GM18858 (cell line): ENCODE data around the gene CR1.
"Not testable (repeated sequence)": the region's sequence is repeated elsewhere in the genome, so short reads cannot be mapped to it uniquely, and the experiment has no call there.

Experiments
- ATAC-seq: cut with Tn5 transposase; IDR thresholded peaks from one replicate; pipeline ENCODE4 v1.9.1; 2021; ENCODE audit not compliant: unreplicated experiment

Gene CR1

DNA sequence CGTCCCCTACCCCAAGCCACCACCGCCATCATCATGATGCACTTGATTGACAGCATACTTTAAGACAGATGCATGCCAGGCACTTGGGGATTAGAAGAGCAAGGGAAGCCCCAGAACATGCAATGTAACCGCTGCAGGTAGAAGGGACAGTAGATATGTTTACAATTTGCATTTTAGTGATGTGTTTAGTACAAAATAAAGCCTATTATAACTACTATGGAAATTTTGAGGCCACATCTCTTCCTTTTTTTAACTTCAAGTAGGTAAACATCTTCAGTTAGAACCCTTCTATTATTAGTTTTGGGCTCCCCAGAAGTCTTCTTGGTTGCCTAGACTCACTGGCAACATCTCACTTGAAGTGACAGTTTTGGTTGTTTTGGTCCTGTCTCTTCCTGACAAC lies 174.2 kb downstream of the CR1 start:
- ATAC-seq: peak; percentile 54

DNA sequence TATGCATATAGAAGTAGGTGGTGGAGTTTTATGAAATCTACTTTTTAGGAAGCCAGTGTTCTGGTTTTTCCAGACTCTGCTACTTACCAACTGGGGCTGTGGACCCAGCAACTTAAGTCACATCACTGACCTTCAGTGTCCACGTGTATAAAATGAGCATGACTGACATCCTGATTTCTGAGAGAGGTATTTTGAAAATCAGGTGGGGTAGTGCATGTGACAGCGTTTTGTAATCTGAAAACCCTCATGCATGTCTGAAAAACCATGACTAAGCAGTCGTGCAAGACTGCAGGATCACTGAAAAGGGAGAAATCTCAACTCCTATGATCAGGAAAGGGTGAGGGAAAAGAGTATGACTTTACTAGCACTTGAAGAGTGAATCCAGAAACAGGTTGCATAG lies 175.0 kb downstream of the CR1 start:
- ATAC-seq: no peak

DNA sequence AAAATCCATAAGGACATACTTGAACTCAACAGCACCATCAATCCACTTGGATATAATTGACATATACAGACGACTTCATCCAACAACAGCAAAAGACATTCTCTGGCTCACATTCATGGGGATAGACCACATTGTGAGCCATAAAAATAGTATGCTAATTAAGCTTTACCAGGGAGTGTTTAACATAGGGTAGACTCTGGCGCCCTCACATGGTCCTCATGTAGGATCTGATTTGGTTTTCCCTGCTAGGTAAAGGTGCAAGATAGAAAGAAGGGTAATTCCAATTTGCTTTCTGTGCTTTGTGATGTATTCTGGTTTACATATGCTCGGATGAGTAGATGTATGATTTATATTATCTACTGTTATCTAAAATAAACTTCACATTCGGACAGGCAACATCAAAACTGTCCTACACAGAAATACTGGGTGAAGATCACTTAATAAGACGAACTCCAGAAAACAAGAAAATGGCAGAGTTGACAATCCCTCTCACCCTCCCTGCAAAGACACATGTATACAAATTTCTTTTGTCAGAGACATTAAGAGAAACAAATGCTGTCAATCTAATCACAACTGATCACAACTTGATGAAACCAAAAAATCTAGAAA lies 176.7 kb downstream of the CR1 start:
- ATAC-seq: no peak

DNA sequence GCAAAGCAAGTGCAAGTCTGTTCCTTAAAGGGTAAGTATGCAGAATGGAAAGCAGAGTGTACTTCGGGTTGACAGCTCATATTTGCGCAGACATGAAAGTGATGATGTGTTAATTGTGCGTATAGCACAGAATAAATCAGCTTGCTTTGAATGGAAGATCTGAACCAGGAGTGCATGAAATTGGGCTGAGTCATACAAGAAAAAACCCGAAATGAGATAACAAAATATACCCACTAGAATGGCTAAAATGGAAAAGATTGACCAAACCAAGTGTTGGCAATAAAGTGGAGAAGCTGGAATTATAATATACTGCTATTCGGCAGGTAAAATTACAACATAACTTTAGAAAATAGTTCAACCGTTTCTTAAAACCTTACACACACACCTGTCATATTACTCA lies 177.4 kb downstream of the CR1 start:
- ATAC-seq: no peak

DNA sequence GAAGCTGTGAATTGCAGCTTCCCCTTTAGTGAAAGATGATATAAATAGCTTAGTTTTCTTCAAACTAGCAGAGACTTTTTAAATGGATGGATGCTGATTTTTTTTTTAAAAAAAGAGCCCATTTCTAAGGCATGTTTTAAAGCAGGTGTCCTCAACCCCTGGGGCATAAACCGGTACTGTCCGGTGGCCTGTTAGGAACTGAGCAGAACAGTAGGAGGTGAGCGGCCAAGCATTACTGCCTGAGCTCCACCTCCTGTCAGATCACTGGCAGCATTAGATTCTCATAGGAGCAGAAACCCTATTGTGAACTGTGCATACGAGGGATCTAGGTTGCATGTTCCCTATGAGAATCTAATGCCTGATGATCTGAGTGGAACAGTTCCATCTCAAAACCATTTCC lies 180.2 kb downstream of the CR1 start:
- no peak for ATAC-seq

DNA sequence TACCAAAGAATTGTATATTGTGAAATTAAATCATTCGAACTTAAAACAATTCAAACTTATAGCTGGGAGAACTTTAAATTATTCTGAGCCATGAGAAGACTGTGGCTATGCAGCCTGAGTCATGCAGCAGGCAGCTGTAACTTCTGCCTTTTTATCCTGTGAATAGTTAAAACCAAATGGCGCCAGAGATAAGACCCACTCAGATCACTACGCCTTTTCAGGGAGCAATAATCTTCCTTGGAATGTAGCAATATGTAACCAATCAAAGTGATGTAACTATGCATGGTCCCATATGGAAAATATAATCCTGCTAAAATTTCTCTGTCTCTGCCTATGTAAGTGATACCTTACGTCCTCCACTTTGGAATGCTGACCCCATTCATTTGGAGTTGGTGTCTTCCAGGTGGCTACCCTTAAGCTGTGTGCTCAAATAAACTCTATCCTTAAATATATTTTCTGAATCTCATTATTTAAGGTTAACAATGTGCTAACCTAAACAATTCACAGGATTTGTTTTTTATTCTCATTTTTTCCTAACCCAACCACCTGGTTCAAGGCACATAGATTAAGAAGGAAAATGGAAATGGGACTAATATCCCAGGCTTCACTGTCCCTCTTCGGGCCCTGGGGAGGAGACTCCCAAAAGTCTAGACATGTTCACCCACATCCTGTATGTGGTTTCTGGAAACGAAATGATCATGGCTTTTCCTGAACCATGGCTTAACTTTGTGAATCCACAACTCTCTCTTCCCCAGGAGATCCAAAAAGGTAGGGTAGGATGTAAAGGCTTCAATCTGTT lies 184.8 kb downstream of the CR1 start:
- not testable (repeated sequence) for ATAC-seq

DNA sequence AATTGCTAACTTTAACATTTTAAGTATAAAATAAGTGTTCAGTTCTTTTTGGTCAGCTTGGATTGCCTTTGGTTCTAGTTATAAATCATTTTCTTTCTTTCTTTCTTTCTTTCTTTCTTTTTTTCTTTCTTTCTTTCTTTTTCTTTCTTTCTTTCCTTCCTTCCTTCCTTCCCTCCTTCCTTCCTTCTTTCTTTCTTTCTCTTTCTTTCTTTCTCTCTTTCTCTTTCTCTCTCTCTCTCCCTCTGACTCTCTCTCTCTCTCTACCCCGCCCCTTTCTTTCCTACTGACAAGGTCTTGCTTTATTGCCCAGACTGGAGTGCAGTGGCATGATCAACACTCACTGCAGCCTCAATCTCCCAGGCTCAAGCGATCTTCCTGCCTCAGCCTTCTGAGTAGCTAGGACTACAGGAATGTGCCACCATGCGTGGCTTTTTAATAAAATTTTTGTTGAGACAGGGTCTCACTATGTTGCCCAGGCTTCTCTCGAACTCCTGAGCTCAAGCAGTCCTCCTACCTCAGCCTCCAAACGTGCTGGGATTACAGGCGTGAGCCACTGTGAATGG lies 187.0 kb downstream of the CR1 start:
- ATAC-seq: not testable (repeated sequence)

DNA sequence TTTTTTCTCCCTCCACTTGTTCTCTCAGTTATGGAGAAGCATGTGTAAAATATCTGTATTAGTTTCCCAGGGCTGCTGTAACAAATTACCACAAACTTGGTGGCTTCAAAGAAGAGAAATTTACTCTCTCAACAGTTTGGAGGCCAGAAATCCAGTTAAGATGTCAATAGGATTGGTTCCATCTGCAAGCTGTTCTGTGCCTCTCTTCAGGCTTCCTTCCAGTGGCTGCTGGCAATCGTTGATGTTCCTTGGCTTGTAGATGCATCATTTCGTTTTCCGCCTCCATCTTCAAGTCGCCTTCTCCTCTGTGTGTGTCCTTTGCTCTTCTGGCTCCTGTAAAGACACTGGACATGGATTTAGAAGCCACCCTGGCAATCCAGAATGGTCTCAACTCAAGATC lies 194.6 kb downstream of the CR1 start:
- not testable (repeated sequence) for ATAC-seq

DNA sequence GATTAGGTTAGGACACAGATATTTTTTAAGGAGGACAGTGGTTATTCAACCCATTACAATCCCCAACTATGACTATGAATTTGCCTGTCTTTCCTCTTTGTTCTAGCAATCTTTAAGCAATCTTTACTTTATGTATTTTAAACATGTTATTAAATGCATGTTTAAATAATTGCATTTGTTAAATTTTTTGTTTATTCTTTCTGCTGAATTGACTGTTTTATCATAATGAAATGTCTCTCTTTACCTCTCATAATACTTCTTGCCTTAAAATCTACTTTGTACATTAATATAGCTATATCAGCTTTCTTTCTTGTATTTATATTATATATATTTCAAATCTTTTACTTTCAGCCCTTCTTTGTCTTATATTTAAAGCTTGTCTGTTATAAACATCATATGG lies 195.1 kb downstream of the CR1 start:
- ATAC-seq: no peak
